Measurements from ENCODE around the gene OR13D1. TPM values are rescaled to one million over a fixed set of nuclear protein-coding genes. Genes with fewer than 3 reads are reported as not detected.
A peak's percentile ranks its signal among the peaks of the same experiment; 100 is the strongest.

The OR13D1 gene
- total and polyA plus RNA-seq, 2 experiments from 2014 or later = not detected

- peak; percentile 67 for TF ChIP-seq CTCF (IDR thresholded peaks at IDR 0.05; ENCODE audit: low read depth, low read length)
- no peaks in the 10 kb centered on the region for H3K36me3 ChIP-seq
- no peaks in the 10 kb centered on the region for H3K9me3 ChIP-seq (ENCODE audit: low read depth)
- peak; percentile 63 to 81 for DNase-seq (ENCODE audit: low read depth in 1 of 2, low spot score in 1 of 2)
- H3K4me3 ChIP-seq = no peak overlapping the region
- no peak overlapping the region for H3K27ac ChIP-seq
- H3K4me1 ChIP-seq (ENCODE audit: low read depth) = peaks cover 27% of the 10 kb centered on the region
- H3K27me3 ChIP-seq = no peaks in the 10 kb centered on the region
These were observed 49.2 kb downstream of the OR13D1 start for GRCh38 chr9:104743376-104743985.

Other genes with a start within 250 kb of the OR13D1 start
- not detected in 2 replicates for gene OR13F1, start 190.3 kb upstream of the OR13D1 start, total RNA-seq
- not detected in 2 replicates for gene OR13F1, start 190.3 kb upstream of the OR13D1 start, polyA plus RNA-seq
- gene OR13C4, start 167.3 kb upstream of the OR13D1 start, total RNA-seq = 0.14 and 0.24 TPM in 2 replicates
- not detected in 2 replicates for gene OR13C4, start 167.3 kb upstream of the OR13D1 start, polyA plus RNA-seq
- 0.24 TPM in 1 of 2 replicates, not detected in the other for gene OR13C3, start 157.7 kb upstream of the OR13D1 start, total RNA-seq
- gene OR13C3, start 157.7 kb upstream of the OR13D1 start, polyA plus RNA-seq = not detected in 2 replicates
- not detected in 2 replicates for gene OR13C8, start 125.3 kb upstream of the OR13D1 start, total RNA-seq
- not detected in 2 replicates for gene OR13C8, start 125.3 kb upstream of the OR13D1 start, polyA plus RNA-seq
- 0.18 TPM in 1 of 2 replicates, not detected in the other for gene OR13C5, start 95.1 kb upstream of the OR13D1 start, total RNA-seq
- gene OR13C5, start 95.1 kb upstream of the OR13D1 start, polyA plus RNA-seq = 0.93 TPM in 1 of 2 replicates, not detected in the other
- gene OR13C2, start 88.9 kb upstream of the OR13D1 start, total RNA-seq = 0.48 and 0.53 TPM in 2 replicates
- gene OR13C2, start 88.9 kb upstream of the OR13D1 start, polyA plus RNA-seq = 0.51 TPM in 1 of 2 replicates, not detected in the other
- 1.4 TPM in 1 of 2 replicates, not detected in the other for gene OR13C9, start 76.3 kb upstream of the OR13D1 start, total RNA-seq
- 0.57 and 1.2 TPM in 2 replicates for gene OR13C9, start 76.3 kb upstream of the OR13D1 start, polyA plus RNA-seq
- 61.7 and 78.0 TPM in 2 replicates for gene NIPSNAP3A, start 53.2 kb downstream of the OR13D1 start, total RNA-seq
- gene NIPSNAP3A, start 53.2 kb downstream of the OR13D1 start, polyA plus RNA-seq = 187 and 193 TPM in 2 replicates
- 10.9 and 16.0 TPM in 2 replicates for gene NIPSNAP3B, start 69.6 kb downstream of the OR13D1 start, total RNA-seq
- 17.7 and 43.6 TPM in 2 replicates for gene NIPSNAP3B, start 69.6 kb downstream of the OR13D1 start, polyA plus RNA-seq
- gene ABCA1, start 233.6 kb downstream of the OR13D1 start, total RNA-seq = 12.6 and 23.0 TPM in 2 replicates
- gene ABCA1, start 233.6 kb downstream of the OR13D1 start, polyA plus RNA-seq = 2.5 and 6.7 TPM in 2 replicates